K562 (cell line): ENCODE measurements around the gene IQCE. TPM values are rescaled to one million over a fixed set of nuclear protein-coding genes. Genes with fewer than 3 reads are reported as not detected.

Experiments
- ARID4B ChIP-seq: sonication (generic); formaldehyde crosslinking; IDR thresholded peaks from 2 replicates; pipeline ENCODE4 v1.8.0; 2022; ENCODE audit warnings: mild to moderate bottlenecking, missing genetic modification reagents
- ASH1L ChIP-seq: fragments of 450-650 bp; IDR thresholded peaks from 2 replicates; pipeline ENCODE4 v1.6.1; 2018; ENCODE audit warnings: borderline replicate concordance, mild to moderate bottlenecking, low read depth; ENCODE audit not compliant: partially characterized antibody
- CEBPB ChIP-seq: fragments of 450-650 bp; IDR thresholded peaks from 2 replicates; pipeline ENCODE4 v1.6.1; 2016; ENCODE audit warnings: missing genetic modification characterization, missing compliant biosample characterization
- DIDO1 ChIP-seq: fragments of 450-650 bp; IDR thresholded peaks from 2 replicates; pipeline ENCODE4 v1.6.1; 2016; ENCODE audit warnings: low read depth, missing biosample characterization, missing genetic modification characterization
- E2F3 ChIP-seq: fragments of 250-450 bp; sonication (Bioruptor Pico); IDR thresholded peaks from 2 replicates; pipeline ENCODE4 v1.4.0; 2020; ENCODE audit warnings: mild to moderate bottlenecking
- HMBOX1 ChIP-seq: sonication (generic); IDR thresholded peaks from 2 replicates; pipeline ENCODE4 v1.6.1; 2016
- JUND ChIP-seq, 2 experiments: IDR thresholded peaks; 2 replicates in 1 of 2; 3 replicates in 1 of 2; pipeline ENCODE4 v1.6.1; 2011; ENCODE audit warnings: borderline replicate concordance in 2 of 2, low read depth in 2 of 2, low read length in 2 of 2, improper control_type of control experiment in 1 of 2, missing biosample characterization in 1 of 2, missing genetic modification characterization in 1 of 2, missing genetic modification reagents in 1 of 2
- PYGO2 ChIP-seq: fragments of 450-650 bp; IDR thresholded peaks from 2 replicates; pipeline ENCODE4 v1.6.1; 2016; ENCODE audit warnings: mild to moderate bottlenecking, missing genetic modification characterization, moderate library complexity, missing compliant biosample characterization
- RBM22 ChIP-seq: fragments of 200-400 bp; formaldehyde crosslinking; IDR thresholded peaks from 2 replicates; pipeline ENCODE4 v1.6.1; 2018; ENCODE audit warnings: low read length, low read depth; ENCODE audit not compliant: poor library complexity, severe bottlenecking
- SETDB1 ChIP-seq: IDR thresholded peaks from one replicate; pipeline ENCODE4 v1.6.1; 2012; ENCODE audit warnings: low read length, control low read depth, inconsistent platforms
- ZNF232 ChIP-seq: sonication (generic); formaldehyde crosslinking; IDR thresholded peaks from 2 replicates; pipeline ENCODE4 v1.8.0; 2022; ENCODE audit warnings: mild to moderate bottlenecking, missing genetic modification reagents
- ZNF324 ChIP-seq: fragments of 250-450 bp; sonication (Bioruptor Pico); IDR thresholded peaks from 2 replicates; pipeline ENCODE4 v1.4.0; 2020; ENCODE audit warnings: mild to moderate bottlenecking
- ZNF518B ChIP-seq: fragments of 250-450 bp; sonication (Bioruptor Pico); IDR thresholded peaks from 2 replicates; pipeline ENCODE4 v1.5.0; 2021; ENCODE audit warnings: mild to moderate bottlenecking, moderate library complexity
- ZNF586 ChIP-seq: fragments of 450-650 bp; formaldehyde crosslinking; conservative IDR thresholded peaks from 2 replicates; pipeline ENCODE4 v1.4.0; 2020; ENCODE audit warnings: mild to moderate bottlenecking, moderate library complexity
- ZNF740 ChIP-seq, 3 experiments: fragments of 200-800 bp in 1 of 3; sonication (Bioruptor generic) in 1 of 3; sonication (generic) in 1 of 3; formaldehyde crosslinking in 1 of 3; IDR thresholded peaks; 2 replicates each; pipeline versions ENCODE4 v1.6.1 to v1.8.0; 2016 to 2022; ENCODE audit warnings: mild to moderate bottlenecking in 2 of 3, missing compliant biosample characterization in 2 of 3, missing genetic modification characterization in 2 of 3, missing genetic modification reagents in 1 of 3
- ZNF830 ChIP-seq: fragments of 250-450 bp; sonication (Bioruptor Pico); IDR thresholded peaks from 2 replicates; pipeline ENCODE4 v1.5.0; 2021; ENCODE audit warnings: mild to moderate bottlenecking
- polyA plus RNA-seq, 8 experiments: library from polyadenylated mRNA; depleted of rRNA in 4 of 8; stranded (reverse) in 5 of 8; unstranded in 3 of 8; fragments of >200 nt; fragmentation: Nextera tagmentation in 2 of 8; fragmentation: Illumina TruSeq in 1 of 8; extraction: Ambion mirVana in 2 of 8; extraction: Trizol in 1 of 8; gene quantifications; 2 replicates each; pipeline versions ENCODE4 v1.2.1 to v1.2.3, GENCODE V29; 2011 to 2014; ENCODE audit warnings: inconsistent platforms in 1 of 8, missing spikeins in 1 of 8
- total RNA-seq, 7 experiments: library from RNA; depleted of rRNA in 6 of 7; stranded (reverse); fragments of >200 nt in 6 of 7; fragmentation: Illumina TruSeq in 2 of 7; extraction: Trizol in 2 of 7; gene quantifications; 2 replicates each; pipeline versions ENCODE4 v1.2.1 to v1.2.3, GENCODE V29; 2011 to 2021; ENCODE audit warnings: low replicate concordance in 1 of 7

Gene IQCE
- total and polyA plus RNA-seq, 9 of the 15 experiments (the other 6 are each of a cell fraction or from before 2014, with no cell fraction given), result 0.18 to 8.5 (median 4.2) TPM

- no peak for TF ChIP-seq ZNF740 (CRISPR knock-in tag; IDR thresholded peaks at IDR 0.05)
- TF ChIP-seq ZNF740 (tag; IDR thresholded peaks at IDR 0.05), result no peak
- TF ChIP-seq ZNF830, result no peak
- TF ChIP-seq ARID4B (CRISPR knock-in tag), result 0 out of 2 replicates have a peak, but pooled peaks have one; percentile 5
- TF ChIP-seq E2F3 (CRISPR knock-in tag), result no peak
- no peak for TF ChIP-seq ZNF518B (CRISPR knock-in tag)
- TF ChIP-seq ZNF586, result no peak
- no peak for TF ChIP-seq ASH1L
- no peak for TF ChIP-seq PYGO2
- TF ChIP-seq RBM22, result no peak
- TF ChIP-seq HMBOX1, result no peak
- no peak for TF ChIP-seq SETDB1
- no peak for TF ChIP-seq ZNF232 (CRISPR knock-in tag)
- TF ChIP-seq JUND (IDR thresholded peaks at IDR 0.05; ENCODE audit: borderline replicate concordance, low read depth, low read length), result peak; percentile 78
- TF ChIP-seq JUND (tag; IDR thresholded peaks at IDR 0.05; ENCODE audit: borderline replicate concordance, low read depth, low read length), result no peak
- peak; percentile 70 for TF ChIP-seq CEBPB
- TF ChIP-seq ZNF324 (CRISPR knock-in tag), result no peak
- TF ChIP-seq DIDO1, result no peak
Measured at GRCh38 chr7:2558629-2559282, at the start of gene IQCE (continued).
